SK-N-SH treated with all-trans-retinoic acid at 6 μM for 48 hours (cell line): ENCODE results near the gene COL21A1.

Source experiments
- ATAC-seq: fragments of 200-7000 bp; cut with Tn5 transposase; 3 replicates; pipeline ENCODE4 v1.9.1; 2020; ENCODE audit warnings: mild to moderate bottlenecking, moderate library complexity
- ARNTL ChIP-seq: fragments of 450-650 bp; formaldehyde crosslinking; IDR thresholded peaks from 2 replicates; pipeline ENCODE4 v1.5.0; 2020; ENCODE audit warnings: low read depth, mild to moderate bottlenecking, moderate library complexity, borderline replicate concordance
- BACH2 ChIP-seq: fragments of 250-450 bp; sonication (Bioruptor Pico); IDR thresholded peaks from 2 replicates; pipeline ENCODE4 v1.9.0; 2021; ENCODE audit warnings: mild to moderate bottlenecking, borderline replicate concordance
- CSDC2 ChIP-seq: fragments of 250-450 bp; sonication (Bioruptor Pico); IDR thresholded peaks from 2 replicates; pipeline ENCODE4 v1.5.0; 2020; ENCODE audit warnings: mild to moderate bottlenecking, moderate library complexity
- CSRNP3 ChIP-seq: fragments of 250-450 bp; sonication (Bioruptor Pico); IDR thresholded peaks from 2 replicates; pipeline ENCODE4 v1.5.1; 2021; ENCODE audit warnings: mild to moderate bottlenecking, moderate library complexity
- ESRRG ChIP-seq: fragments of 250-450 bp; sonication (Bioruptor Pico); IDR thresholded peaks from 2 replicates; pipeline ENCODE4 v1.6.1; 2021; ENCODE audit warnings: mild to moderate bottlenecking
- GLIS3 ChIP-seq: fragments of 250-450 bp; sonication (Bioruptor Pico); IDR thresholded peaks from 2 replicates; pipeline ENCODE4 v1.5.0; 2020; ENCODE audit warnings: mild to moderate bottlenecking, moderate library complexity
- ISL1 ChIP-seq: fragments of 250-450 bp; sonication (Bioruptor Pico); IDR thresholded peaks from 2 replicates; pipeline ENCODE4 v2.1.2; 2022; ENCODE audit warnings: mild to moderate bottlenecking, moderate library complexity
- OSR1 ChIP-seq: fragments of 250-450 bp; sonication (Bioruptor Pico); IDR thresholded peaks from 2 replicates; pipeline ENCODE4 v1.8.0; 2022; ENCODE audit warnings: moderate library complexity, mild to moderate bottlenecking, inconsistent platforms
- PATZ1 ChIP-seq: fragments of 250-450 bp; sonication (Bioruptor Pico); IDR thresholded peaks from 2 replicates; pipeline ENCODE4 v1.8.0; 2020; ENCODE audit warnings: mild to moderate bottlenecking, moderate library complexity, borderline replicate concordance
- POU6F1 ChIP-seq: fragments of 250-450 bp; sonication (Bioruptor Pico); IDR thresholded peaks from 2 replicates; pipeline ENCODE4 v1.8.0; 2021; ENCODE audit warnings: low read depth, mild to moderate bottlenecking, moderate library complexity, borderline replicate concordance
- PPARA ChIP-seq: fragments of 250-450 bp; sonication (Bioruptor Pico); IDR thresholded peaks from 2 replicates; pipeline ENCODE4 v1.5.0; 2020; ENCODE audit warnings: mild to moderate bottlenecking, borderline replicate concordance
- RARB ChIP-seq: fragments of 250-450 bp; sonication (Bioruptor Pico); IDR thresholded peaks from 2 replicates; pipeline ENCODE4 v1.8.0; 2021; ENCODE audit warnings: mild to moderate bottlenecking, moderate library complexity
- SNAI2 ChIP-seq: fragments of 250-450 bp; sonication (Bioruptor Pico); IDR thresholded peaks from 2 replicates; pipeline ENCODE4 v1.5.0; 2020; ENCODE audit warnings: mild to moderate bottlenecking, moderate library complexity
- TCF4 ChIP-seq: fragments of 250-450 bp; sonication (Bioruptor Pico); IDR thresholded peaks from 2 replicates; pipeline ENCODE4 v1.8.0; 2021; ENCODE audit warnings: mild to moderate bottlenecking, moderate library complexity, borderline replicate concordance
- TOX ChIP-seq: fragments of 250-450 bp; sonication (Bioruptor Pico); IDR thresholded peaks from 2 replicates; pipeline ENCODE4 v1.8.0; 2021; ENCODE audit warnings: mild to moderate bottlenecking, moderate library complexity, borderline replicate concordance
- TSHZ2 ChIP-seq: fragments of 250-450 bp; sonication (Bioruptor Pico); IDR thresholded peaks from 2 replicates; pipeline ENCODE4 v1.5.0; 2020; ENCODE audit warnings: mild to moderate bottlenecking, moderate library complexity
- ZC3H10 ChIP-seq: fragments of 250-450 bp; sonication (Bioruptor Pico); IDR thresholded peaks from 2 replicates; pipeline ENCODE4 v1.5.1; 2021; ENCODE audit warnings: mild to moderate bottlenecking, moderate library complexity
- ZFP3 ChIP-seq: fragments of 250-450 bp; sonication (Bioruptor Pico); IDR thresholded peaks from 2 replicates; pipeline ENCODE4 v1.5.0; 2020; ENCODE audit warnings: mild to moderate bottlenecking, moderate library complexity
- ZFP30 ChIP-seq: fragments of 450-650 bp; formaldehyde crosslinking; IDR thresholded peaks from 2 replicates; pipeline ENCODE4 v1.5.0; 2022; ENCODE audit warnings: mild to moderate bottlenecking, moderate library complexity
- ZNF70 ChIP-seq: fragments of 450-650 bp; formaldehyde crosslinking; IDR thresholded peaks from 2 replicates; pipeline ENCODE4 v1.5.0; 2020; ENCODE audit warnings: mild to moderate bottlenecking, moderate library complexity

Gene COL21A1

GRCh38 chr6:56270812-56271441 lies 23.5 kb upstream of the COL21A1 start:
- no peak for ATAC-seq
- TF ChIP-seq ZNF70 (CRISPR knock-in tag) (no peak), SNAI2 (CRISPR knock-in tag) (no peak), BACH2 (CRISPR knock-in tag) (no peak), RARB (CRISPR knock-in tag) (no peak), ZC3H10 (CRISPR knock-in tag) (no peak), ZFP30 (CRISPR knock-in tag) (no peak), CSDC2 (CRISPR knock-in tag) (no peak), PPARA (CRISPR knock-in tag) (no peak), PATZ1 (no peak), ESRRG (CRISPR knock-in tag) (no peak), TSHZ2 (CRISPR knock-in tag) (no peak), ARNTL (CRISPR knock-in tag) (no peak), POU6F1 (CRISPR knock-in tag) (no peak), TCF4 (CRISPR knock-in tag) (no peak), GLIS3 (no peak), ZFP3 (CRISPR knock-in tag) (no peak)

GRCh38 chr6:56268266-56268665 lies 20.9 kb upstream of the COL21A1 start:
- ATAC-seq: no peak
- TF ChIP-seq TSHZ2 (CRISPR knock-in tag) (no peak), TOX (CRISPR knock-in tag) (no peak), ZNF70 (CRISPR knock-in tag) (no peak), CSDC2 (CRISPR knock-in tag) (no peak), PATZ1 (no peak)

GRCh38 chr6:56266011-56266410 lies 18.6 kb upstream of the COL21A1 start:
- no peak for ATAC-seq
- TF ChIP-seq ZFP30 (CRISPR knock-in tag) (no peak), PATZ1 (no peak), OSR1 (CRISPR knock-in tag) (no peak), ZC3H10 (CRISPR knock-in tag) (no peak), ZFP3 (CRISPR knock-in tag) (no peak), ISL1 (CRISPR knock-in tag) (no peak), CSRNP3 (CRISPR knock-in tag) (no peak)
